Measurements from ENCODE around the gene VPS35L. TPM values are rescaled to one million over a fixed set of nuclear protein-coding genes. Genes with fewer than 3 reads are reported as not detected.

The VPS35L gene
- total and polyA plus RNA-seq, 2 experiments from 2014 or later: 48.0 to 54.6 TPM

- TF ChIP-seq CREB1 (CRISPR knock-in tag; IDR thresholded peaks at IDR 0.05; ENCODE audit: low read depth): no peak
- TF ChIP-seq, protein P1, sequence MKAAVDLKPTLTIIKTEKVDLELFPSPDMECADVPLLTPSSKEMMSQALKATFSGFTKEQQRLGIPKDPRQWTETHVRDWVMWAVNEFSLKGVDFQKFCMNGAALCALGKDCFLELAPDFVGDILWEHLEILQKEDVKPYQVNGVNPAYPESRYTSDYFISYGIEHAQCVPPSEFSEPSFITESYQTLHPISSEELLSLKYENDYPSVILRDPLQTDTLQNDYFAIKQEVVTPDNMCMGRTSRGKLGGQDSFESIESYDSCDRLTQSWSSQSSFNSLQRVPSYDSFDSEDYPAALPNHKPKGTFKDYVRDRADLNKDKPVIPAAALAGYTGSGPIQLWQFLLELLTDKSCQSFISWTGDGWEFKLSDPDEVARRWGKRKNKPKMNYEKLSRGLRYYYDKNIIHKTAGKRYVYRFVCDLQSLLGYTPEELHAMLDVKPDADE (IDR thresholded peaks at IDR 0.05): no peak
- TF ChIP-seq ZNF114 (CRISPR knock-in tag; IDR thresholded peaks at IDR 0.05): no peak
- no peak for TF ChIP-seq CTCF (conservative IDR thresholded peaks at IDR 0.05; ENCODE audit: low read depth in 2 of 2)
- TF ChIP-seq JUNB (IDR thresholded peaks at IDR 0.05; ENCODE audit: unreplicated experiment): no peak
- TF ChIP-seq NANOG (IDR thresholded peaks at IDR 0.05; ENCODE audit: borderline replicate concordance): no peak
- no peak for TF ChIP-seq EZH2phosphoT487 (IDR thresholded peaks at IDR 0.05; ENCODE audit: unreplicated experiment)
- no peak for TF ChIP-seq EZH2 (IDR thresholded peaks at IDR 0.05; ENCODE audit: low read depth, unreplicated experiment)
- TF ChIP-seq REST (IDR thresholded peaks at IDR 0.05; ENCODE audit: unreplicated experiment): no peak
- TF ChIP-seq STAT1 (IDR thresholded peaks at IDR 0.05; ENCODE audit: unreplicated experiment): no peak
- no peak for TF ChIP-seq ZNF331 (CRISPR knock-in tag; IDR thresholded peaks at IDR 0.05; ENCODE audit: low read depth)
- no peak for TF ChIP-seq POLR2AphosphoS5 (IDR thresholded peaks at IDR 0.05; ENCODE audit: low read depth)
- no peak for TF ChIP-seq ZNF462 (CRISPR knock-in tag; IDR thresholded peaks at IDR 0.05)
- Mint-ChIP-seq H3K4me3 (no peak overlapping the region), H3K27me3 (ENCODE audit: insufficient read depth, low read depth, poor library complexity) (peaks cover 22% of the 10 kb centered on the region), H3K9me3 (no peaks in the 10 kb centered on the region), H3K36me3 (ENCODE audit: low read depth) (peaks cover 99% of the 10 kb centered on the region), H3K27ac (no peak overlapping the region), H3K4me1 (peaks cover 44% of the 10 kb centered on the region)
- no peak for ATAC-seq
- no peak overlapping the region for H3K4me2 ChIP-seq
- H4K20me1 ChIP-seq (replicated peaks; ENCODE audit: insufficient read depth): peaks cover 47% of the 10 kb centered on the region
- H3F3A ChIP-seq (replicated peaks; ENCODE audit: low read depth): peaks cover 7% of the 10 kb centered on the region; the same call in 1 of the 2 replicates
- H2AFZ ChIP-seq: no peak overlapping the region
- H3K27ac ChIP-seq (ENCODE audit: low read depth): no peak overlapping the region
- no peak for DNase-seq (ENCODE audit: low spot score)
- peaks cover 41% of the 10 kb centered on the region for H3K36me3 ChIP-seq (ENCODE audit: insufficient read depth)
- H3K27me3 ChIP-seq (ENCODE audit: insufficient read depth): no peaks in the 10 kb centered on the region
- peaks cover 30% of the 10 kb centered on the region for H3K4me1 ChIP-seq (ENCODE audit: insufficient read depth)
- H3K79me2 ChIP-seq (replicated peaks; ENCODE audit: insufficient read depth): peaks cover 72% of the 10 kb centered on the region
- H3K4me3 ChIP-seq: no peak overlapping the region
- H3K9me2 ChIP-seq (ENCODE audit: insufficient read depth): no peaks in the 10 kb centered on the region
These were observed 151.3 kb downstream of the VPS35L start for GRCh38 chr16:19706846-19707245.
